ENCODE measurements around the gene TNS1. TPM values are rescaled to one million over a fixed set of nuclear protein-coding genes. Genes with fewer than 3 reads are reported as not detected.

TNS1 gene
- total RNA-seq, 1 donor, result 48.9 TPM

- H3K36me3 ChIP-seq (ENCODE audit: insufficient read depth, low read length), result peaks cover 98% of the 10 kb centered on the region
- H3K4me2 ChIP-seq (ENCODE audit: insufficient read depth, low read length), result no peak overlapping the region
- TF ChIP-seq CTCF (IDR thresholded peaks at IDR 0.05; ENCODE audit: extremely low read depth, low read depth, low read length), result no peak
- H2AFZ ChIP-seq (ENCODE audit: low read length), result no peak overlapping the region
- no peaks in the 10 kb centered on the region for H3K27me3 ChIP-seq (ENCODE audit: insufficient read depth, low read length)
- H3K79me2 ChIP-seq (ENCODE audit: insufficient read depth, low read length), result no peaks in the 10 kb centered on the region
- H3K9me3 ChIP-seq (ENCODE audit: low read depth, low read length), result no peaks in the 10 kb centered on the region
- peaks cover 12% of the 10 kb centered on the region for H4K20me1 ChIP-seq (ENCODE audit: insufficient read depth, low read length)
- H3K4me1 ChIP-seq (ENCODE audit: insufficient read depth, low read length), result no peaks in the 10 kb centered on the region
- no peak overlapping the region for H3K4me3 ChIP-seq (ENCODE audit: insufficient read depth, low read length)
- H3K27ac ChIP-seq (ENCODE audit: low read depth, low read length), result no peak overlapping the region
- peak; percentile 81 for DNase-seq (ENCODE audit: insufficient read length, low spot score, missing footprints)
Observed at GRCh38 chr2:217816396-217816869, 186.4 kb downstream of the TNS1 start.

- no peak overlapping the region for H2AFZ ChIP-seq (ENCODE audit: low read length)
- no peaks in the 10 kb centered on the region for H3K27me3 ChIP-seq (ENCODE audit: insufficient read depth, low read length)
- peaks cover 11% of the 10 kb centered on the region for H4K20me1 ChIP-seq (ENCODE audit: insufficient read depth, low read length)
- DNase-seq (ENCODE audit: insufficient read length, low spot score, missing footprints), result no peak
- peaks cover 96% of the 10 kb centered on the region for H3K36me3 ChIP-seq (ENCODE audit: insufficient read depth, low read length)
- H3K27ac ChIP-seq (ENCODE audit: low read depth, low read length), result no peak overlapping the region
- no peaks in the 10 kb centered on the region for H3K4me1 ChIP-seq (ENCODE audit: insufficient read depth, low read length)
- no peak overlapping the region for H3K4me3 ChIP-seq (ENCODE audit: insufficient read depth, low read length)
- no peaks in the 10 kb centered on the region for H3K79me2 ChIP-seq (ENCODE audit: insufficient read depth, low read length)
- no peaks in the 10 kb centered on the region for H3K9me3 ChIP-seq (ENCODE audit: low read depth, low read length)
- no peak overlapping the region for H3K4me2 ChIP-seq (ENCODE audit: insufficient read depth, low read length)
- no peak for TF ChIP-seq CTCF (IDR thresholded peaks at IDR 0.05; ENCODE audit: extremely low read depth, low read depth, low read length)
Observed at GRCh38 chr2:217813828-217814227, 189.0 kb downstream of the TNS1 start.

- Histone ChIP-seq H3K27me3 (ENCODE audit: insufficient read depth, low read length) (no peaks in the 10 kb centered on the region), H3K4me3 (ENCODE audit: insufficient read depth, low read length) (no peak overlapping the region), H3K4me2 (ENCODE audit: insufficient read depth, low read length) (no peak overlapping the region), H3K36me3 (ENCODE audit: insufficient read depth, low read length) (peaks cover 95% of the 10 kb centered on the region), H3K4me1 (ENCODE audit: insufficient read depth, low read length) (no peaks in the 10 kb centered on the region), H3K27ac (ENCODE audit: low read depth, low read length) (no peak overlapping the region), H2AFZ (ENCODE audit: low read length) (no peak overlapping the region), H4K20me1 (ENCODE audit: insufficient read depth, low read length) (peaks cover 14% of the 10 kb centered on the region), H3K9me3 (ENCODE audit: low read depth, low read length) (no peaks in the 10 kb centered on the region), H3K79me2 (ENCODE audit: insufficient read depth, low read length) (no peaks in the 10 kb centered on the region)
- peak; percentile 38 for DNase-seq (ENCODE audit: insufficient read length, low spot score, missing footprints)
- no peak for TF ChIP-seq CTCF (IDR thresholded peaks at IDR 0.05; ENCODE audit: extremely low read depth, low read depth, low read length)
Observed at GRCh38 chr2:217812170-217812569, 190.6 kb downstream of the TNS1 start.

GRCh38 chr2:217810260-217810659 is 192.5 kb downstream of the TNS1 start:
- Histone ChIP-seq H2AFZ (ENCODE audit: low read length) (no peak overlapping the region), H3K27ac (ENCODE audit: low read depth, low read length) (no peak overlapping the region), H3K4me2 (ENCODE audit: insufficient read depth, low read length) (no peak overlapping the region), H3K27me3 (ENCODE audit: insufficient read depth, low read length) (no peaks in the 10 kb centered on the region), H3K9me3 (ENCODE audit: low read depth, low read length) (no peaks in the 10 kb centered on the region), H3K79me2 (ENCODE audit: insufficient read depth, low read length) (no peaks in the 10 kb centered on the region), H3K4me1 (ENCODE audit: insufficient read depth, low read length) (no peaks in the 10 kb centered on the region), H4K20me1 (ENCODE audit: insufficient read depth, low read length) (peaks cover 17% of the 10 kb centered on the region), H3K4me3 (ENCODE audit: insufficient read depth, low read length) (no peak overlapping the region), H3K36me3 (ENCODE audit: insufficient read depth, low read length) (peaks cover 85% of the 10 kb centered on the region)
- TF ChIP-seq CTCF (IDR thresholded peaks at IDR 0.05; ENCODE audit: extremely low read depth, low read depth, low read length), result no peak
- DNase-seq (ENCODE audit: insufficient read length, low spot score, missing footprints), result no peak
